ENCODE data around the gene DEGS2. TPM values are rescaled to one million over a fixed set of nuclear protein-coding genes. Genes with fewer than 3 reads are reported as not detected.
A peak's percentile ranks its signal among the peaks of the same experiment; 100 is the strongest.

DEGS2 gene
- total RNA-seq, 1 experiment from 2014 or later = 94.2 TPM

DNA sequence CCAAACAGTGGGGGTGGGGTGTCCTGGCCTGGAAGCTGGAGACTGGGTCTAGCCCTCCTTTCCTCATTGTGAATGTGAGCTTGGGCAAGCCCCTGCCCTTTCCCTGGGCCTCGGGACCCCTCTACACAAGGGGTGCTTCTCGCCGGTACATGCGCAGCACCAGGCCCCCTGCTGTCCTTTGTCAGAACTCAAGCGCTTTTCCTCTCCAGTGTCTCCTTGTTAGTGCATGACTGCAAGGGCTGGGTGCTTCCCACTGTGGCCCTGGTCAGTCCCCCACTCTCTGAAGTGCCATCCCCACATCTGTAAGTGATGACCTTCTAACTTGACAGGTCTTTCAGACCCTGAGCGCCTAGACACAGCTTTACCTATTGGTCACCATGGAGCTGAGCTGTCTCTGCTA lies 44.2 kb downstream of the DEGS2 start:
- no peak for DNase-seq (ENCODE audit: low spot score)

DNA sequence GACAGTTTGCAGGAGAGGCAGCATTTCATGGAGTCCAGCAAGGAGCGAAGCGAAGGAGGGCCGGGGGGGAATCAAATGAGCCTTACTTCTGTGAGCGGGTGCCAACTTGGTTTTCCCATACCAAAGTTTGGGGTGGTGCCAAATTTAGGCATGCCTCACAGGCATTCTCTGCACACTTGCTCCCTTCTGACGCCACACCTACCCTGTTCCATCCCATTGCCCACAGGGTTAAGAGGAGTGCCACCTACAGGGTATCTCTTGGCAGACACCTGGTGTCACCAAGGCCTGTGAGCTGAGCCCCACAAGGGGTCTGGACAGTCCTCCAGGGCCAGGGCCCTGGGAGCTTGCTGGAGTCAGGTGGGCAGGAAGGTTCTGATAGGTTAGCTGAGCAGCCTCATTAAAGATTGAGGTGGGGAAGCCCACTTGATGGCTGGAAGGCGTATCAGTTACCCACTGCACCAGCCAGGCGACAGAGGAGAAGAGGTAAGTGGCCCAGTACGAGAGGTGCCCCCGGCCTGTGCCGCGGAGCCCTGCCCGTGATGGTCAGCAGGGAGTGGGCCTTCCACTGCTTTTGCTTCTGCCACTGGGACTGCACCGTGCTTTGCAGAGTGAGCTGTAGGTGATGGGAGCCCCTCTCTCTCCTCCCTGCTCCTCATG lies 45.2 kb downstream of the DEGS2 start:
- no peak for DNase-seq (ENCODE audit: low spot score)

DNA sequence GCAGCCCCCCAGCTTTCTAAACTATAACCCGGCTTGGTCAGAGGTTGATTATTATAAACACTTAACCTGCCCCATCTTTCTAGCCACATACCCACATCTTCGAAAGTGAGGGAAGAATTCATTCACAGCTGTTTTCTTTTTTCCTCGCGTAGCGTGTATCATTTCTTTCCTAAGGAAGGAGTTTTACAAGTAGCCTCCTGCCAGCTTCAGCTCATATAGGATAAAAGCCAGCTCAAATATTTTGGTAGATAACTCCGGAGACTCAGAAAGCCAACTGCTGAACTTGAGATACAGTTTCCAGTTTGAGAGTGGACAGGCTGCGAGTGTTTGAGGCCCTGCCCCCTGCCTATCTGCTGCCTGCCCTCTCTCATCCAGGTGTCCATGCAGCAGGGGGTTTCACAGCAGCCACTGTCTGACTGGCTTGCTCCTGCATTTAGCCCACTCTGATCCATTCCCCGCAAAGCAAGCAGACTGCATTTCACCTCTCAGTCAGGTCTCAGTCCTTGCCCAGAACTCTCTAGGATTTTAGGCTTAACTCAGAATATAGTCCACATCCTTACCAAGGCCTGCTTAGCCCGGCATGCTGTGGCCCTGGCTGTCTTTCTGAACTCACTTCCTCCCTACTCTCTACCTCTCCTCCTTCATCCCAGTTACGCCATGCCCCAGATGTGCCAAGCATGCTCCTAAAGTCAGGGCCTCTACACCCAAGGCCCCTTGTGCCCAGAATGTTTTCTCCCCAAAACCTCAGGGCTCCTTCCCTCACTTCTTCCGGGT lies 47.3 kb downstream of the DEGS2 start:
- DNase-seq (ENCODE audit: low spot score) = no peak

DNA sequence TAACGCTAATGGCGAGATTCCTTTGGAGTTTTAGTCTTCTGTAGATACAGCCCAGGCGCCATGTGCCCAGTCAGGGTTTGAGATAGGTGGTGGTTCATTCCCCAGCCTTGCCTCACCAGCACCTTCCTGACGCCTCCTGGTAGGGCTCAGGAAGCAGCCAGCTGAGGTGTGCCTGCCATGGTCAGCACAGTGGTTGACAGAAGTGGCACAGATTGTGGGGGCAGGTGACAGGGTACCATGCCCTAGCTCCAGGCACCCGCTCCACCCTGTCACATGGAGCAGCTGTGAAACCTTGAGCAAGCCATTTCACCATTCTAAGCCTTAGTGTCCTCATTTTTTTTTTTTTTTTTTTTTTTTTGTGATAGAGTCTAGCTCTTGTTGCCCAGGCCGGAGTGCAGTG lies 48.6 kb downstream of the DEGS2 start:
- DNase-seq (ENCODE audit: low spot score) = no peak

GRCh38 chr14:100109594-100109955 lies 49.9 kb downstream of the DEGS2 start:
- DNase-seq (ENCODE audit: low spot score) = no peak

DNA sequence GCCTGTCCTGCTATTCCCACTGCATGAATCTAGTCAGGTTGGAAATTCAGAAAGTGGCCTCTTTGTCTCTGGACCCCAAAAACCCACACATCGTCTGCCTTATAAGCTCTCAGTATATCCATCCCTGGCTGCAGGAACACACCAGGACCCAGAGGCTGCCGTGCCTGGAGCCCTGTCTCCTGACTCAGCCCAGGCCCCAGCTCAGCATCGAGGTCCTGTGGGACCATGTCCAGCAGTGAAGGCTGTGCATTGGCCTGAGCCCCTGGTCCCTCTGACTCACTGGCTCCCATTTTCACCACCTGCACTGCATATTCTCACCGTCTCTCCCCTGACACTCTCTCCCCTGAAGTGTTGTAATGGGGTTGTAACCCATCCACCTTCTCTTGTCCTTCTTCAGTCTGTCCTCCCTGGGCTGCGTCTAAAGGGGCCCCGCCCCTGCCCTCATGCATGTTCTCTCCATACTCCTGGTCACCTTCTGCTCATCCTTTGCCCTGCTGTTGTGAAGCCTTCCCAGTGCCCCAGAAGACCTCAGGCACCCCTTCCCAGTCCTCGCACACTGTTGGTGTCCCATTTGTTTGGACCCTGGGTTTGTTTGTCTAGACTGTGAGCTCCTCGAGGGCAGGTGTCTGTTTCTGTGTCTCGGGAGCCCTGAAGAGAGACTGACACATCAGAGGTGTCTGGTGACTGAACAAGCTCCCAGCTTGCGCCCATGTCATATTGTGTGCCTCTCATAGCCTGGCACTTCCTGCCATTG lies 50.4 kb downstream of the DEGS2 start:
- DNase-seq (ENCODE audit: low spot score) = no peak

DNA sequence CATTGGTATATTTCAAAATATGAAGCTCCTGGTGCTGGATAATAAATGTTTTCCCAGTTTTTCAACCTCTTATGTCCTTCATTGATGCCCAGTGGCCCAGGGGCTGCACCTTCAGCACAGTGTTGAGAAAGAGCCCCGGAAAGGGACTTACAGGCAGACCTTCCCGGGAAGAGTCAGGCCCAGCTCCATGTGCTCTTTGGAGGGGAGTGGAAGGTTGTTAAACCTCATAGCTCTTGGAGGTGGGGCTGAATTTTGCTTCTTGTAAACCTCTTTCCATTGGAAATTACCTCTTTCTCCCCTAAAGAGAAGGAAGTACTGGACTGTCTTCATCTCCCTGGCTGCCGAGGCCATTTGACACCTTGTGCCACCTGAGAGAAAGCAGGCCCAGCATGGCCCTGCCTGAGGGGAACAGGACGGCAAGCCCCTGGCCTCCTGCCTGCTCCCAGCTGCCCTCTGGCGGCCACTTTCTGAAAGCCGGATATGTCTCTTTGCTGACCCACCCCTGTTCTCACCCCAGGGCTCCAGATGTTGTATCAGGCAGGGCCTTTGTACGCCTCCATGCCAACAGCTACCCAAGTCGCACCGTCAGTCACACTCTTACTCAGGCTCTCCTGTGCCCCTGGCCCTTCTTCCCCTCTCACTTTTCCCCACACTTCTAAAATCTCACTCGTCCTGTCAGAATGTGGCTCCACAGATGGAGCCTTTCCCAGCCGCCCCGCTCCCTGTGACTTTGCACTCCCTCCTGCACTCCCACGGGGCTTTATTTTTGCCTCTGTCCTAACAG lies 51.2 kb downstream of the DEGS2 start:
- peak; percentile 78 for DNase-seq (ENCODE audit: low spot score)

GRCh38 chr14:100107236-100107635 lies 52.2 kb downstream of the DEGS2 start:
- DNase-seq (ENCODE audit: low spot score) = no peak

DNA sequence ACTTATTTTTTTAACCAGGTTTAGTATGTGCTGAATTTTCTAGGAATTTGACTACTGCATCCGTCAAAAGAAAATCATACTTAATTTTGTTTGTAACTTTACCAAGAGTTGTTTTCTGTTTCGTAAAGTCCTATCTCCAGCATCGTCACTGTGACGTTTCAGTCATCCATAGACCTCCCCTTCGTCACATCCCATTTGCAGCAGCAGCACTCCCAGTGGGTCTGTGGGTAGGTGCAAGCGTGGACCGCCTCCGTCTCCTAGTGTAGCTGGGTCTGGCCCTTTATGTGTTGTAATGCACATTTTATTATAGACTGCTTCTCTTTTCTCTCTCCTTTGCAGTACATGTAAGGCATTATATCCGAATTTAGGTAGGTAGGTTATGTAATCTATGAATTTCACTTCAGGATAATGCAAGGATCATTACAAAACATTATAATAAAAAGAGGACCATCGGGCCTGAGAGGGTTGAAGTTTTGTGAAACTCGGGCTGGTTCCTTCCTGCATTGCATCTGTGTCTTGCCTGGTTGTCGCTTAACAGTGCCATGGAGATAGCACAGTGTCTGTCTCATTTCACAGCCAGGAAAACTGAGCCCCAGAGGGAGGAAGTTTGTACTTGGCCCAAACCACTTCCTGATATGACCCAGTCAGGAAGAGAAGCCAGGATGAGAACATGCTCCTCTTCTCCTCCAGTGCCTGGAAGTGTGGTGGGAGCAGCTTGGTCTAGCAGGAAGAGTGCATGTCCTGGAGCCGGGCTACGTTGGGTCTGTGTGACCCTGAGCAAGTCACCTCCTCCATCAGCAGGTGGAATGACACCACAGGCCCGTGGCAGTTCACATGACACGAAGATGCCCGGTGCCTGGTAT lies 53.0 kb downstream of the DEGS2 start:
- no peak for DNase-seq (ENCODE audit: low spot score)

DNA sequence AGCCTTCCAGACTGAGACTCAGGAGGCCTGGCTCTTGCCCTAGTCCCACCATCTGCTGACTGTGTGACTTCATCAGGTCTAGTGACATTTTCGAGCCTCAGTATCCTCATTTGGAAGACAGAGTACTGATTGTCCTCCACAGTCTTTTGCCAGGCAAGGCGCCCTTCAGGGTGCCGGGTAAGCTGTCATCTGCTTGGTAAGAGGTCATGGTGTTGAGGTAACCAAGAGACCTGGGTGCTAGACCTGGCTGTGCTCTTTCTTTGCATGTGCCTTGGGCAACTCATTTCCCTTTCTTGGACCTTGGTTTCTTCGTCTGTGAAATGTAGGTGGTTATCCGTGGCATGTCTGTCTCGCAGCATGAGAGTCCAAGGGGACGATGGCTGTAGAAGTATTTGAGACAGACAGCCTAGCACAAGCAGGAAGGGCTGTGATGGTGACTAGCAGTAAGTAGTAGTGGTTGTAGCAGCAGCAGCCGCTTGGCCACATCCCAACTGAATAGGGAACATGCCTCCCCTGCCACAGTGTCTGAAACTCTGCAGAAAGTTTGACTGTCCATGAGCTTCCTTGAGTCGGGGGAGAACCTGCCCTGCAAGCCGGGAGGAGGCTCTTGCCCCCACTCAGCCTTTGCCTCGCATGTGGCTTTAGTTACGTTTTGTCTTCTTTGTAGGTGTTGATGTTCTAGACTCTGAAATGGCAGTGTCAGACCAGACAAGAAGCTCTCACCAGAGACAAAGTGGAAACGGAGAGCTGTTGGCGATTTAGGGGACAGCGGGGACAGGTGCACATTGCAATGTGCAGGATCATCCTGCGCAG lies 53.9 kb downstream of the DEGS2 start:
- no peak for DNase-seq (ENCODE audit: low spot score)

GRCh38 chr14:100104523-100105300 lies 54.7 kb downstream of the DEGS2 start:
- DNase-seq (ENCODE audit: low spot score) = no peak

DNA sequence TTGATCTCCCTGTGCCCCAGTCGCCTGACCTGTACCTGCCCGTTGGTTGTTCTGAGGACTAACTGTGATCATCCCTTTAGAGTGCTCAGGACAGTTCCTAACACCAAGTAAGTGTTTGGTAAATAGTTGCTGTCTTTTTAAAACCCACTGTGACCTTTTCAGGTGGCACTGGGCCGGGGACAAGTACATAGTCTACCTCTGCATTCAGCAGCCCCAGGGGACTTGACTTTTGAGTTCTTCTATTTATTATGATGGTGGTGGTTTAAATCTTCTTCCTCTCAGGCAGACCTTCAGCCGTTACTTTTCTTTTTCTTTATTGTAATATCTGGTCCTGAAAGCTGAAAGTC lies 55.5 kb downstream of the DEGS2 start:
- no peak for DNase-seq (ENCODE audit: low spot score)

GRCh38 chr14:100103250-100104005 lies 56.0 kb downstream of the DEGS2 start:
- no peak for DNase-seq (ENCODE audit: low spot score)

DNA sequence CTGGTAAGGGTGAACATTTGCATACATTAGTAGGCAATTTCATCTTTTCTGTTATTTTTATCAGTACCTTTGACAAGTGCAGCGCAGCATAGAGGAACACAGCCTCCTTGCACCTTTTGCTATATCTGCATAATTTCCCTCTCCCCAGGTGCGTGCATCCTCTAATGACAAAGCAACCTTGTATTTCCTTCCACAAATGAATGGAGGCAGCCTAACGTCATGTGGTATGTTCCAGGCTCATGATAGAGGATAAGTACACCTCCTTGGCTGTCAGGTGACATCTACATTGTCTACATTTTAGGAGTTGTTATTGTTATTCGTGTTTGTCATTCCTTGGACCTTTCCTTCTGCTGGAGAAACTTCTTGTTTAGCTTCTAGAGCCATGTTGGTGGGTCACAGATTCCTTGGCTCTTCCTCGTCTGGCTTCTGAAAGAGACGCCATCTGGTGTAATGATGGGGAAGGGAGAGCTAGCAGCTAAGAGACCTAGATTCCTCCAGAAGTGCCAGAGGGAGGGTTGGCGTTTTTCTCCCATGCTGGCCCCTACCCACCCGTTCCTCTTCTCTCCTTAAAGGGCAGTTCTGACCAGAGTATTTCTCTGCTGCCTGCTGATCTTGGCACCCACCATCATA lies 57.2 kb downstream of the DEGS2 start:
- no peak for DNase-seq (ENCODE audit: low spot score)

DNA sequence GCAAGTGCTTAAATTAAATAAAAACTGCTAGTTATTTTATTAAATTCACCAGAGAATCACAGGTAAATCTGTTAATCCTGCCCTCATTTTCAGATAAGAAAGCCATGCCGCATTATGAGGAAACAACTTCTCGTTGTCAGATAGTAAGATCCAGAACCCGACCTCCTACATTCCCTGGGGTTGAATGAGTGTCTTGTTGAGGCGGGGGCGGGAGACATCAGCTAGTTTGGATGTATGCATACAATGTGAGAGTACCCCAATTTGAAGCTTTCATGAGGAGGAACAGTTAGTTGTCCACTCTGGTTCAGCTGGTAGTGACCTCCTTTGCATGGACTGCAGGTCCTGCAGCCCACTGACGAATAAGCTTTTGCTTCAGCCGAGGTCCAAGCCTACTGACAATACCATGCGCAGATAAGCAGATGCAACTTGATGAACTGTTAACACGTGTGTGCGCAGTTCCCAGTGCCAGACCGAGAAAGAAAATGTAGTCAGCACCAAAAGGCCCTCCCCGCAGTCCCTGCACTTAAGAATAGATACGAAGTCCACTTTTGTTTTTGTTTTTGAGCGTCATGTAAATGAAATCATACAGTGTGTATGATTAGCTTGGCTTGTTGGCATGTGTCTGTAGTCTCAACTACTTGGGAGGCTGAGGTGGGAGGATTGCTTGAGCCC lies 59.3 kb downstream of the DEGS2 start:
- no peak for DNase-seq (ENCODE audit: low spot score)

DNA sequence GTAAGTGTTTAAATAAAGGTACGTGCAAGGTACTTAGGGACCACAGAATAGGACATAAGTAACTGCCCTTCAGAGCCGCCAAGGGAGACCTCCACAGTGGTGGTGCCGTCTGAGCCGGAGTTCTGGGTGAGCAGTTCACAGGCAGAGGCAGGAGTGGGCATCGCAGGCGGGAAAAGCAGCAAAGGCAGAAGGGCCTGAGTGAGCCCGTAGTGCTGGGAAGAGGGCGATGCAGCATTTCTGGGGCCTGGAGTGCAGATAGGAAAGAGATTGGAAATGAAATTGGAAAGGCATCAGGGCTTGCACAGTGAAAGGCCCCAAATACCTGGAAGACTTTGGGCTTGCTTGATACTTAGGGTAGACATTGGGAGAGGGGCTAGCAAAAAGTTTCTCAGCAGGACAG lies 61.3 kb downstream of the DEGS2 start:
- DNase-seq (ENCODE audit: low spot score) = no peak

- no peak for DNase-seq (ENCODE audit: low spot score)
These were observed 62.8 kb downstream of the DEGS2 start for GRCh38 chr14:100096656-100097055.

Data from HT-29 (cell line).